Prostate gland (tissue), 2 donors: ENCODE data around the gene RAB4B.
"Not testable (repeated sequence)": the region's sequence is repeated elsewhere in the genome, so short reads cannot be mapped to it uniquely, and the experiment has no call there.

Experiments
- POLR2A ChIP-seq: fragments of 450-650 bp; IDR thresholded peaks from one replicate; pipeline ENCODE4 v1.6.1; 2016; ENCODE audit warnings: antibody characterized with exemption, mild to moderate bottlenecking
- TF ChIP-seq, protein P1 (sequence below), 4 experiments: fragments of 200-600 bp in 2 of 4; fragments of 450-650 bp in 2 of 4; sonication (generic) in 2 of 4; IDR thresholded peaks; 1 replicate in 3 of 4; 2 replicates in 1 of 4; pipeline ENCODE4 v1.5.1; 2016 to 2019; ENCODE audit warnings: antibody characterized with exemption in 4 of 4, mild to moderate bottlenecking in 2 of 4, moderate library complexity in 2 of 4

DNA sequence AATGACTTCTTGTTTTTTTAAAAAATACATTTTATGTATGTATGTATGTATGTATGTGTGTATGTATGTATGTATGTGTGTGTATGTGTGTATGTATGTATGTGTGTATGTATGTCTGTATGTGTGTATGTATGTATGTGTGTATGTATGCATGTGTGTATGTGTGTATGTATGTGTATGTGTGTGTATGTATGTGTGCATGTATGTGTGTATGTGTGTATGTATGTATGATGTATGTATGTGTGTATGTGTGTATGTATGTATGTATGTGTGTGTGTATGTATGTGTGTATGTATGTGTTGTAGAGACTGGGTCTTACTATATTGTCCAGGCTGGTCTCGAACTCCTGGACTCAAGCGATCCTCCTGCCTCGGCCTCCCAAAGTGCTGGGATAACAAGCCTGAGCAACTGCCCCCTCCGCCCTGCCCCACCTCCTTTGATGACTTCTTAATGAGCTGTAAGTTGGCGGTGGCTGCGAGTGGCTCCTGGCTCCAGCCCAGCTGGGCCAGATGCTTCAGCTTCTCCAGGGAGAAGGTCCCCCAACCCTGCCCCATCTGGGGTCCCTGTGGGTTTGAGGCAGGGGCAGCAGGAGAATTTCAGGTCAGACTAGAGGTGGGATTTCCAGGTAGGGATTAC lies 47.5 kb downstream of the RAB4B start:
- TF ChIP-seq, protein P1, sequence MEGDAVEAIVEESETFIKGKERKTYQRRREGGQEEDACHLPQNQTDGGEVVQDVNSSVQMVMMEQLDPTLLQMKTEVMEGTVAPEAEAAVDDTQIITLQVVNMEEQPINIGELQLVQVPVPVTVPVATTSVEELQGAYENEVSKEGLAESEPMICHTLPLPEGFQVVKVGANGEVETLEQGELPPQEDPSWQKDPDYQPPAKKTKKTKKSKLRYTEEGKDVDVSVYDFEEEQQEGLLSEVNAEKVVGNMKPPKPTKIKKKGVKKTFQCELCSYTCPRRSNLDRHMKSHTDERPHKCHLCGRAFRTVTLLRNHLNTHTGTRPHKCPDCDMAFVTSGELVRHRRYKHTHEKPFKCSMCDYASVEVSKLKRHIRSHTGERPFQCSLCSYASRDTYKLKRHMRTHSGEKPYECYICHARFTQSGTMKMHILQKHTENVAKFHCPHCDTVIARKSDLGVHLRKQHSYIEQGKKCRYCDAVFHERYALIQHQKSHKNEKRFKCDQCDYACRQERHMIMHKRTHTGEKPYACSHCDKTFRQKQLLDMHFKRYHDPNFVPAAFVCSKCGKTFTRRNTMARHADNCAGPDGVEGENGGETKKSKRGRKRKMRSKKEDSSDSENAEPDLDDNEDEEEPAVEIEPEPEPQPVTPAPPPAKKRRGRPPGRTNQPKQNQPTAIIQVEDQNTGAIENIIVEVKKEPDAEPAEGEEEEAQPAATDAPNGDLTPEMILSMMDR (IDR thresholded peaks at IDR 0.05) = not testable (repeated sequence)
- not testable (repeated sequence) for TF ChIP-seq POLR2A
